GM21526 (cell line): ENCODE results near the gene FEM1A.
"Not testable (repeated sequence)": the region's sequence is repeated elsewhere in the genome, so short reads cannot be mapped to it uniquely, and the experiment has no call there.

Source experiments
- ATAC-seq: cut with Tn5 transposase; IDR thresholded peaks from one replicate; pipeline ENCODE4 v1.9.1; 2021; ENCODE audit warnings: moderate library complexity; ENCODE audit not compliant: unreplicated experiment, low FRiP score

The FEM1A gene

GRCh38 chr19:4772566-4772965, 19.0 kb upstream of the FEM1A start:
- no peak for ATAC-seq

GRCh38 chr19:4773047-4773640, 18.4 kb upstream of the FEM1A start:
- no peak for ATAC-seq

DNA sequence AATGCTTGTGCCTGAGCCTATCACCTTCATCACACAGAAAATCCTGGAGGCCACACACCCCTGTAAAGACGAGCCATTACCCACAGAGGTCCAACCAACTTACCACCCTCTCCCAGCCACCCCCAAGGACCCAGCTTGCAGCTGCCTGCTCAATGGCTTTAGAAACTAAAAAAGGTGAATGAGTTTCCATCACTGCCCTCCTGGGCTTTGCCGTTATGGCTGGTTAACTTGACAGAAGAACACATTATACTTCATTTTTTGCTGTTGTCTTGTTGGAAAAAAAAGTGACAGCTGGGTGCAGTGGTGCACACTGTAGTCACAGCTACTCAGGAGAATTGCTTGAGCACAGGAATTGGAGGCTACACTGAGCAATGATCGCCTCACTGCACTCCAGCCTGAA, 17.4 kb upstream of the FEM1A start:
- ATAC-seq = no peak

DNA sequence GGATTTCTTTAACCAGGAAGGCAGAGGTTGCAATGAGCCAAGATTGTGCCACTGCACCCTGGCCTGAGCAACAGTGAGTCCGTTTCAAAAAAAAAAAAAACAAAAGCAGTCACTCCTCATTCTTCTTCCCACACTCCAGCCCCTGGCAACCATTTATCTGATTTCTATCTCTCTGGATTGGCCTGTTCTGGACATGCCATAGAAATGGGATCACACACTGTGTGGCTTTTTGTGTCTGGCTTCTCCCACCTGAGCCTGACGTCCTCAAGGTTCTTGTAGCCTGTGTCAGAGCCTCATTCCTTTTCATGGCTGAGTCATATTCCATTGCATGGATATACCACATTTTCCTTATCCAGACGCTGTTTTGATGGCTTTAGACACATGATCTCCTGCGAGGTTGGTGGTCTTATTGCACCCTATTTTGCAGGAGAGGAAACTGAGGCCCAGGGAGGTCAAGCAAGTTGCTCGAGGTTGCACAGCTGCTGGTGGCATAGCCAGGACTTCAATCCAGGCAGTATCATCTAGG, 15.8 kb upstream of the FEM1A start:
- no peak for ATAC-seq

- ATAC-seq = no peak
Measured at GRCh38 chr19:4776436-4777211, 14.9 kb upstream of the FEM1A start.

DNA sequence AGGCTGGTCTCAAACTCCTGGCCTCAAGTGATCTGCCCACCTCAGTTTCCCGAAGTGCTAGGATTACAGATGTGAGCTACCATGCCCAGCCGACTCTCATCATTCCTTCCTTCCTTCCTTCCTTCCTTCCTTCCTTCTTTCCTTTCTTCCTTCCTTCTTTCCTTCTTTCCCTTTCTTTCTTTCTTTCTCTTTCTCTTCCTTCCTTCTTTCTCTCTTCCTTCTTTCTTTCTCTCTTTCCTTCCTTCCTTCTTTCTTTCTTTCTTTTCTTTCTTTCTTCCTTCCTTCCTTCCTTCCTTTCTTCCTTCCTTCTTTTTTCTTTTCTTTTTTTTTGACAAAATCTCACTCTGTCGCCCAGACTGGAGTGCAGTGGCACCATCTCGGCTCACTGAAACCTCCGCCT, 13.4 kb upstream of the FEM1A start:
- ATAC-seq = not testable (repeated sequence)

GRCh38 chr19:4780860-4781259, 10.7 kb upstream of the FEM1A start:
- ATAC-seq = no peak

DNA sequence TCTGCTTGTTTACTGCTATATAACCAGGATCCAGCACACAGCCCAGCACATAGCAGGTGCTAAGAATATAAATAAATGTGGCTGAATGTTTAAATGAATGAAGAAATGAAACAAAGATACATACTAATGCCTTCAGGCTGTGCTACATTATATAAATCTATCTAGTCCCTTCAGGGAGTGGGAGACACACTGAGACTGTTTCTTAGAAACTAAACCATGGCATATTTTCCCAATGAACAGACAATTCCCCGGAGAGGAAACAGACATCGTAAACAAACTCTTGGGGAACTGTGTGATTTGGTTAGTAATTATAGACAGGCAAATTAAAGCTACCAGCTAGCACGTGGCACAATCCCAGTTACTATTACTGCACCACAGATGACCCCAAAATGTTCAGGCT, 9.7 kb upstream of the FEM1A start:
- ATAC-seq = no peak

DNA sequence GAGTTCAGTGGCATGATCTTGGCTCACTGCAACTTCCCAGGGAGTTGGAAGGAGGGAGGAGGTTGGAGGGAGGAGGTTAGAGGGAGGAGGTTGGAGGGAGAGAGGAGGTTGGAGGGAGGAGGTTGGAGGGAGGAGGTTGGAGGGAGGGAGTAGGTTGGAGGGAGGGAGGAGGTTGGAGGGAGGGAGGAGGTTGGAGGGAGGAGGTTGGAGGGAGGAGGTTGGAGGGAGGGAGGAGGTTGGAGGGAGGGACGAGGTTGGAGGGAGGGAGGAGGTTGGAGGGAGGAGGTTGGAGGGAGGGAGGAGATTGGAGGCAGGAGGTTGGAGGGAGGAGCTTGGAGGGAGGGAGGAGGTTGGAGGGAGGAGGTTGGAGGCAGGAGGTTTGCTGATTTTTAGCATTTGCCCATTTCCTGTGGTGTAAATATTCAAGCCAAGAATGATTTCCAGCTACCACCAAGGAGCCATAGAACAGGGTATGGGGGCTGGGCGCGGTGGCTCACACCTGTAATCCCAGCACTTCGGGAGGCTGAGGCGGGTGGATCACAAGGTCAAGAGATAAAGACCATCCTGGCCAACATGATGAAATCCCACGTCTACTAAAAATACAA, 5.0 kb upstream of the FEM1A start:
- not testable (repeated sequence) for ATAC-seq

DNA sequence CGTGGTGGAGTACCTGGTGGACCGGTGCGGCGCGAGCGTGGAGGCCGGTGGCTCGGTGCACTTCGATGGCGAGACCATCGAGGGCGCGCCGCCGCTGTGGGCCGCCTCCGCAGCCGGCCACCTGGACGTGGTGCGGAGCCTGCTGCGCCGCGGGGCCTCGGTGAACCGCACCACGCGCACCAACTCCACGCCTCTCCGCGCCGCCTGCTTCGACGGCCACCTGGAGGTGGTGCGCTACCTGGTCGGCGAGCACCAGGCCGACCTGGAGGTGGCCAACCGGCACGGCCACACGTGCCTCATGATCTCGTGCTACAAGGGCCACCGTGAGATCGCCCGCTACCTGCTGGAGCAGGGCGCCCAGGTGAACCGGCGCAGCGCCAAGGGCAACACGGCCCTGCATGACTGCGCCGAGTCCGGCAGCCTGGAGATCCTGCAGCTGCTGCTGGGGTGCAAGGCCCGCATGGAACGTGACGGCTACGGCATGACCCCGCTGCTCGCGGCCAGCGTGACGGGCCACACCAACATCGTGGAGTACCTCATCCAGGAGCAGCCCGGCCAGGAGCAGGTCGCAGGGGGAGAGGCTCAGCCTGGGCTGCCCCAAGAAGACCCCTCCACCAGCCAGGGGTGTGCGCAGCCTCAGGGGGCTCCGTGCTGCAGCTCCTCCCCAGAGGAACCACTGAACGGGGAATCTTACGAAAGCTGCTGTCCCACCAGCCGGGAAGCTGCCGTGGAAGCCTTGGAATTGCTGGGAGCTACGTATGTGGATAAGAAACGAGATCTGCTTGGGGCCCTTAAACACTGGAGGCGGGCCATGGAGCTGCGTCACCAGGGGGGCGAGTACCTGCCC, 708 bp downstream of the FEM1A start:
- ATAC-seq = not testable (repeated sequence)

DNA sequence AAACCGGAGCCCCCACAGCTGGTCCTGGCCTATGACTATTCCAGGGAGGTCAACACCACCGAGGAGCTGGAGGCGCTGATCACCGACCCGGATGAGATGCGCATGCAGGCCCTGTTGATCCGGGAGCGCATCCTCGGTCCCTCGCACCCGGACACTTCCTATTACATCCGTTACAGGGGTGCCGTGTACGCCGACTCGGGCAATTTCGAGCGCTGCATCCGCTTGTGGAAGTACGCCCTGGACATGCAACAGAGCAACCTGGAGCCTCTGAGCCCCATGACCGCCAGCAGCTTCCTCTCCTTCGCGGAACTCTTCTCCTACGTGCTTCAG, 1.3 kb downstream of the FEM1A start:
- ATAC-seq = not testable (repeated sequence)

DNA sequence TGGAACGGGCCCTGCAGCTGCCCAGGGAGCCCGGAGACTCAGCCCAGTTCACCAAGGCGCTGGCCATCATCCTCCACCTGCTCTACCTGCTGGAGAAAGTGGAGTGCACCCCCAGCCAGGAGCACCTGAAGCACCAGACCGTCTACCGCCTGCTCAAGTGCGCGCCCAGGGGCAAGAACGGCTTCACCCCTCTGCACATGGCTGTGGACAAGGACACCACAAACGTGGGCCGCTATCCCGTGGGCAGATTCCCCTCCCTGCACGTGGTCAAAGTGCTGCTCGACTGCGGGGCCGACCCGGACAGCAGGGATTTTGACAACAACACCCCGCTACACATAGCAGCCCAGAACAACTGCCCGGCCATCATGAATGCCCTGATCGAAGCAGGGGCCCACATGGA, 1.7 kb downstream of the FEM1A start:
- ATAC-seq = not testable (repeated sequence)

- no peak for ATAC-seq
Measured at GRCh38 chr19:4794971-4795370, 3.4 kb downstream of the FEM1A start.

GRCh38 chr19:4795400-4795799, 3.9 kb downstream of the FEM1A start:
- ATAC-seq = no peak

DNA sequence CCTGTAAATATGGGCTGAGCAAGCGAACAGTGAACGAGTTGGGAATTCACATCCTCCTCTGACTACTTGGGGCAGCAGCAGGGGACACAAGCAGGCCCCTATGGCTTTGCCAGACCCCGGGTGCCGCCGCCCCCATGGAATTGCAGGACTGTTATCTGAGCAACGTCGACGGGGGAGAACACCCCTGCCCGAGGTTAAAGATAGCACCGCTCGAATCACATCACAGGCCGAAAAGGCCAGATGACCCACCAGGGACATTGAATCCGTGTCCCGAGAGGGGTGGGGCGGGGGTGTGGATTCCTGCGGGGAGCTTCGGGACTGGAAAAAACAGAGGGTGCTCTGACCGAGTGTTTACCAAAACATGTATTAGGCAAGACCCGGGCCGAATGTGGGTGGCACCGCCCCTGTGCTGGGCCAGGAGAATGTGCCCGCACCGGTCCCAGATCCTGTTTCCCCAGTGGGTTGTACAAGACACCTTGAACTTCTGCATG, 9.1 kb downstream of the FEM1A start:
- ATAC-seq = no peak

- no peak for ATAC-seq
Measured at GRCh38 chr19:4801085-4801619, 9.6 kb downstream of the FEM1A start.

DNA sequence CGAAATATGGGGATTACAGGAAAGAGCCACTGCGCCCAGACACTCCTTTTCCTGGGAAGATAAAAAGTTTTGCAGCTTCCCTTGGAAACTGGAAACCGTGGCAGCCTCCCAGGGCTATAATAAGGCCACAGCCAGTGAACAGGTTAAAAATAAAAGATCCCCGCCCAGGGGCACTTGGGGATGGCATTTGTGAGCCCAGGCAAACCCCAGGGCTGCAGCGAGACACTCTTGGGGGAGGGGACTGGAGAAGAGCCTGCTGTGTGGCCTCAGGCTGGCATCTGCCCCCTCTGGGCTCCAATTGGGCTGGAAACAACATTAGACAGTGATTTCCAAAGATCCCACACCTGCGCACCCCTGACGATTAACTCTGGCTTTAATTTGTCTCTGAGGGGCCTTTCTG, 11.2 kb downstream of the FEM1A start:
- ATAC-seq = no peak

DNA sequence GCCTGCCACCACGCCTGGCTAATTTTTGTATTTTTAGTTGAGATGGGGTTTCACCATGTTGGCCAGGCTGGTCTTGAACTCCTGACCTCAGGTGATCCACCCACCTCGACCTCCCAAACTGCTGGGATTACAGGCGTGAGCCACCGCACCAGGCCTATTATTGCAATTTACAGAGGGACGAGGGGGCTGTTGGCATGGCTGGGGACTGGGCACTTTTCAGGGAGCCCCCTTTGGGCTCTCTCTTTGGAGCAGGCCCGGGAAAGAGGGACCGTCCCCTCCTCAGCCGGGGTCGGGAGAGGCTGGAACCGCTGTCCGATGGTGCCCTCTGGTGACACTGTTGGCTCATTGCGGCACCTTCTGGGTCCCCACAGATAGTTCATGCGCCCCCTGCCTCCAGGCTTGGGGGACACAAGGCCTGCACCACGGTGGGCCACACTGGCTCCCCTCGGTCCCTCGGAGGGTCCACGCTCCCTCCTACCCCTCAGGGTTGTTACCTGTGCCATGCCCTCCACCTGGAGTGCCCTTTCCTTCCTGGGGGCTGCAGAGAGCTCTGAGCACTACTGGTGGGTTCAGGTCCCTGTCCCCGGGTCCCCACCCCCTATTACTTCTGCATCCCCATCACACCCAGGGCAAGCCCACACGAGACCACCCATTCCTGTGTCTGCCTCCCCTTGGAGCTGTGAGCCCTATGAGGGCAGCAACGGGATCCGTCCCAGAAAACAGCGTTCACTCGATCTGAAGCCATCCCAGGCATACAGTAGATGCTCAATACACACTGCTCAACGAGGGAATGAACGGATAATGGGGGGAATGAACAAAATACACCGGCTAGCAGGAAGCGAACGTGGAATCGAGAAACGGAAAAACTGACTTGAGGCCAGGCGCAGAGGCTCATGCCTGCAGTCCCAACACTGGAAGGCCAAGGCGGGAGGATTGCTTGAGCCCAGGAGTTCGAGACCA, 12.5 kb downstream of the FEM1A start:
- ATAC-seq = no peak

DNA sequence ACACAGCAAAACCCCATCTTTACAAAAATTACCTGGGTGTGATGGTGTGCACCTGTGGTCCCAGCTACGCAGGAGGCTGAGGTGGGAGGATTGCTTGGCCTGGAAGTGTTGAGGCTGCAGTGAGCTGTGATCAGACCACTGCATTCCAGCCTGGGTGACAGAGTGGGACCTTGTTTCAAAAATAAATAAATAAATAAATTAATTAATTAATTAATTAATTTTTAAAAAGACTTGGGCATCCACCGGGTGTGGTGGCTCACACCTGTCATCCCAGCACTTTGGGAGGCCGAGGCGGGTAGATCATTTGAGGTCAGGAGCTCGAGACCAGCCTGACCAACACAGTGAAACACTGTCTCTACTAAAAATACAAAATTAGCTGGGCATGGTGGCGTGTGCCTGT, 13.6 kb downstream of the FEM1A start:
- not testable (repeated sequence) for ATAC-seq
